Neural progenitor cell (in vitro differentiated cells): ENCODE measurements around the gene ALMS1.

Experiments
- CTCF ChIP-seq: fragments of 200-600 bp; sonication (generic); IDR thresholded peaks from 2 replicates; pipeline ENCODE4 v1.5.1; 2017; ENCODE audit warnings: antibody characterized with exemption, mild to moderate bottlenecking
- EZH2 ChIP-seq: fragments of 200-600 bp; sonication (generic); IDR thresholded peaks from 2 replicates; pipeline ENCODE4 v1.6.1; 2017; ENCODE audit warnings: antibody characterized with exemption, mild to moderate bottlenecking, moderate library complexity
- EZH2phosphoT487 ChIP-seq: fragments of 200-600 bp; sonication (generic); IDR thresholded peaks from 2 replicates; pipeline ENCODE4 v1.6.1; 2017; ENCODE audit warnings: antibody characterized with exemption

GRCh38 chr2:73457982-73458381, 72.3 kb downstream of the ALMS1 start:
- TF ChIP-seq CTCF, result no peak
- TF ChIP-seq EZH2phosphoT487, result no peak
- no peak for TF ChIP-seq EZH2
